ENCODE results near the gene ADARB2.

- TF ChIP-seq EZH2 (IDR thresholded peaks at IDR 0.05; ENCODE audit: low read length, missing control alignments) (no peak), CTCF (conservative IDR thresholded peaks at IDR 0.05 in 1 of 2, IDR thresholded peaks at IDR 0.05 in 1 of 2; ENCODE audit: low read depth in 1 of 2, low read length in 2 of 2) (no peak)
Measured at GRCh38 chr10:1230592-1231275, 506.6 kb downstream of the ADARB2 start.
